IPS-11a (cell line): ENCODE results near the gene RNF126.
"Not testable (repeated sequence)": the region's sequence is repeated elsewhere in the genome, so short reads cannot be mapped to it uniquely, and the experiment has no call there.

Experiments
- H3K4me3 ChIP-seq: one replicate; pipeline ENCODE4 v1.5.1; 2013; ENCODE audit warnings: low read depth, low read length, control low read depth

Gene RNF126

DNA sequence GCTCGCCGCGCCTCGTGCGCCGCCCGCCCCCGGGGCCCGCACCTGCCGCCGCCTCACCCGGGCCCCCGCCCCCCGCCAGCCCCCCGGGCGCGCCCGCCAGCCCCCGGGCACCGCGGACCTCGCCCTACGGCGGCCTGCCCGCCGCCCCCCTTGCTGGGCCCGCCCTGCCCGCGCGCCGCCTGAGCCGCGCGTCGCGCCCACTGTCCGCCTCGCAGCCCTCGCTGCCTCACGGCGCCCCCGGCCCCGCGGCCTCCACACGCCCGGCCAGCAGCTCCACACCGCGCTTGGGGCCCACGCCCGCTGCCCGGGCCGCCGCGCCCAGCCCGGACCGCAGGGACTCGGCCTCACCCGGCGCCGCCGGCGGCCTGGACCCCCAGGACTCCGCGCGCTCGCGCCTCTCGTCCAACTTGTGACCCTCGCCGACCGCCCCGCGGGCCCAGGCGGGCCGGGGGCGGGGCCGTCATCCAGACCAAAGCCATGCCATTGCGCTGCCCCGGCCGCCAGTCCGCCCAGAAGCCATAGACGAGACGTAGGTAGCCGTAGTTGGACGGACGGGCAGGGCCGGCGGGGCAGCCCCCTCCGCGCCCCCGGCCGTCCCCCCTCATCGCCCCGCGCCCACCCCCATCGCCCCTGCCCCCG lies 46.8 kb downstream of the RNF126 start:
- H3K4me3 ChIP-seq: no peak overlapping the region

GRCh38 chr19:615619-616018 lies 47.4 kb downstream of the RNF126 start:
- no peak overlapping the region for H3K4me3 ChIP-seq

- H3K4me3 ChIP-seq: no peak overlapping the region
These were observed 49.1 kb downstream of the RNF126 start for GRCh38 chr19:613732-614567.

- H3K4me3 ChIP-seq: no peak overlapping the region
These were observed 50.1 kb downstream of the RNF126 start for GRCh38 chr19:612941-613340.

DNA sequence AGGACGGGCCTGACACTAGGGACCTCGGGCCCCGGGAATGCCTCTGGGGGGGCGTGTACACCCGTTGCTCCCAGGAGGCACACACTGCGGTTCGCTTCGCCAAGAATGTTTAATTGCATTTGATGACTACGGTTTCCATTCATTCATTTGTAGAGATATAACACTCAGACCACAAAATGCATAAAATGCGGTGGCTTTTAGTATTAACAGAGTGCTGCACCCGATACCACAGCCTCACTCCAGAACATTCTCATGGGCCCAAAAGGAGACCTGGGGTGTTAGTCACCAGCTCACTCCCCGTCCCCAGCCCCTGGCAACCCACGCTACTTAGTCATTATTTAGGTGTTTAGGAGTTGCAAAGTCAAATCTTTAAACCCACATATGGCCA lies 51.5 kb downstream of the RNF126 start:
- no peak overlapping the region for H3K4me3 ChIP-seq

DNA sequence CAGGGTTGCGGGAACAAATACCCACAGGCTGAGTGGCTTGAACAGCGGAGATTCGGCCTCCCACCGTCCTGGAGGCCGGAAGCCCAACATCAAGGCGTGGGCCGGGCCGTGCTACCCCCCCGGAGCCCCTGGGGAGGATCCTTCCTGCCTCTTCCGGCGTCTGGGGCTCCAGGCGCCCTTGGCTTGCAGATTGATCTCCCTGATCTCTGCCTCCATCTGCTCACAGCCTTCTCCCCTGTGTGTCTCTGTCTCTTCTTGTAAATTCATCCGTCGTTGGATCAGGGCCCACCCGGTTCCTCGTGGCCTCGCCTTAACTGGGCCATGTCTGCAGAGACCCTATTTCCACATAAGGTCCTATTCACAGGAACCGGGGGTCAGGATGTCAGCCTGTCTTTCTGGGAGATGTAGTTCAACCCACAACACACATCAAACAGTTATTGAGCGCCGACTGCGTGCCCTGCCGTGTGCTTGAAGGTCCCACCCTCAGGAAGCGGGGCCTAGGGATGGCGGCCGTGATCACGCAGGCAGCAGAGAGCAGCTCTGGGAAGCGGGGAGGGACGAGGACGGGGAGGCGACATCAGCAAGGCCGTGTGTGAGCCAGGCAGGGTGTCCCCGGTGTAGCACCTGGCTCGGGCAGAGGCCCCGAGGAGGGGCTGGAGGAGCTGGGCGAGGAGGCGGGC lies 52.1 kb downstream of the RNF126 start:
- no peak overlapping the region for H3K4me3 ChIP-seq

DNA sequence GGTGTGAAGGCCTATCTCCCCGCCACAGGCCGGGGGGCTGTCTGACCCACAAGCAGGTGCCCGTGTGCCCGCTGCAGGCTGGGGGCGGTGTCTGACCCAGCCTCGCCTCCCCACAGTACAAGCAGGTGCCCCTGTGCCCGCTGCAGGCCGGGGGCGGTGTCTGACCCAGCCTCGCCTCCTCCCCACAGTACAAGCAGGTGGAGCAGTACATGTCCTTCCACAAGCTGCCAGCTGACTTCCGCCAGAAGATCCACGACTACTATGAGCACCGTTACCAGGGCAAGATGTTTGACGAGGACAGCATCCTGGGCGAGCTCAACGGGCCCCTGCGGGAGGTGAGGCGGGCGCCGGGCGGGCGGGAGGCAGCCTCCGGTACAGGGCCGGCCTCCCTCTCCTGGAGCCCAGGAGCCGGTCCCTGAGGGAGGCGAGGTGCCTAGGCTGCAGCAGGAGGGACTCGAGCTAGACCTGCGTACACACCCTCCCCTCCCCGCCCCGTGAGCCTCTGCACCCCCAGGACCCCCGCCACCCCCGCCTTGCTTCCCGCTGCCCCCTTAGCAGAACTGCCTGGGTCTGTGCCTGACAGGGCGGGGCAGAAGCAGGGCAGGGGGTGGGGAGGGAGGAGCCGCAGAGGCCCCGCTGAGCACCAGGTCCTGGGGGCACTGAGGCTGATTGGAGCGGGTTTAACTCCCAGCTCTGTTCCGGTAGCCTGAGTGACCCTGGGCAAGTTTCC lies 52.8 kb downstream of the RNF126 start:
- H3K4me3 ChIP-seq: no peak overlapping the region

- H3K4me3 ChIP-seq: no peak overlapping the region
These were observed 54.0 kb downstream of the RNF126 start for GRCh38 chr19:609004-609346.

DNA sequence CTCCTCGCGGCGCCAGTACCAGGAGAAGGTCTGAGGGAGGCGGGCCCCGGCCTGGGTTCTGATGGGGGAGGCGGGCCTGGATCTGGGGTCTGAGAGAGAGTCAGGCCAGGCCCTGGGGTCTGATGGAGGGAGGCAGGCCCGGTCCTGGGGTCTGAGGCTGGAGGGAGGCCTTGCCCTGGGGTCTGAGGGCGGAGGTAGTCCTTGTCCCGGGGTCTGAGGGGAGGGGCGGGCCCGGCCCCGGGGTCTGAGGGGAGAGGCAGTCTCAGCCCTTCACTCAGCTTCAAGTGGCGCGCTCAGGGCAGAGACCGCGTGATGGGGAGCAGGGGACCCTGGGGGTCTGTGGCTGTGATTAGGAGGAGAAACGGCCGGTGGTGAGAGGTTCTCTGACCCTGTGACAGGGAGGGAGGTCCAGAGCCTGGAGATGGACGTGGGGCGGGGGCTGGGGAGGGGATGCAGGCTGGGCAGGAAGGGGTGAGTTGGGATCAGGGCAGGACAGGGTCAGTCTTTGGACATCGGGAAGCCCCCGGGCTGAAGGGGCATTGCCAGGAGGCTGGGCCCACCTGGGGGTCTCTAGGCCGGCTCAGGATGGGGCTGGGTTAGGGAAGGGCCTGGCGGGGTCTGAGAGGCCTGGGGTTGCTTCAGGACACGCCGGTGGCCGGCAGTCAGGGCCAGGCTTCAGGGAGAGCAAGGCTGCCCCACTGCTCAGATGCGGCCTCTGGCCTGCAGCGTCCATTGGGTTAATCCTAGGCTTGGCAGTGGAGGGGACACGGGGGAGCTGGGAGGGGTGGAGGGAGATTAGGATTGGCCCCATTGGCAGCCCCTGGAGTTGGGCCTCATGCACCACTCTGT lies 54.6 kb downstream of the RNF126 start:
- no peak overlapping the region for H3K4me3 ChIP-seq

- H3K4me3 ChIP-seq: no peak overlapping the region
These were observed 55.5 kb downstream of the RNF126 start for GRCh38 chr19:607301-608154.

GRCh38 chr19:605061-605971 lies 57.7 kb downstream of the RNF126 start:
- not testable (repeated sequence) for H3K4me3 ChIP-seq

DNA sequence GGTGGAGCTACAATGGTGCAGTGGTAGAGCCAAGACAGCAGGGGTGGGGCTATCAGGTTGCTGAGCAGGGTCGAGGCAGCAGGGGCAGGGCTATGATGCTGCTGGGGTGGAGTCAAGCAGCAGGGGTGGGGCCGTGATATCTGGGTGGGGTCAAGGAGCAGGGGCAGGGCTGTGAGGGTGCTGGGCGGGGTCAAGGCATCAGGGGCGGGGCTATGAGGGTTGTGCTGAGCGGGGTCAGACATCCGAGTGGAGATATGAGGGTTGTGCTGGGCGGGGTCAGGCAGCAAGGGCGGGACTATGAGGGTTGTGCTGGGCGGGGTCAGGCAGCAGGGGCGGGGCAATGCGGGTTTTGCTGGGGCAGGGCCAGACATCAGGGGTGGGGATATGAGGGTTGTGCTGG lies 58.7 kb downstream of the RNF126 start:
- H3K4me3 ChIP-seq: no peak overlapping the region

GRCh38 chr19:603779-604178 lies 59.2 kb downstream of the RNF126 start:
- H3K4me3 ChIP-seq: not testable (repeated sequence)

DNA sequence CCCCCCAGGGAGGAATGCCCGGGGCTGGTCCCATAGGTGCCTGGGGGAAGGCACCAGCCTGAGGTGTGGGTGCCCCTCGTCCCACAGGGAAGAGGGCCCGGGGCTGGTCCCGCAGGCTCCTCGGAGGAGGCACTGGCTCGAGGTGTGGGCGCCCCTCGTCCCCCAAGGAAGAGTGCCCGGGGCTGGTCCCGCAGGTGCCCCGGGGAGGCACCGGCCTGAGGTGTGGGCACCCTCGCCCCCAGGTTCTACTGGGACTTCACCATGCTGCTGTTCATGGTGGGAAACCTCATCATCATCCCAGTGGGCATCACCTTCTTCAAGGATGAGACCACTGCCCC lies 59.7 kb downstream of the RNF126 start:
- not testable (repeated sequence) for H3K4me3 ChIP-seq

GRCh38 chr19:602391-603301 lies 60.4 kb downstream of the RNF126 start:
- H3K4me3 ChIP-seq: no peak overlapping the region

DNA sequence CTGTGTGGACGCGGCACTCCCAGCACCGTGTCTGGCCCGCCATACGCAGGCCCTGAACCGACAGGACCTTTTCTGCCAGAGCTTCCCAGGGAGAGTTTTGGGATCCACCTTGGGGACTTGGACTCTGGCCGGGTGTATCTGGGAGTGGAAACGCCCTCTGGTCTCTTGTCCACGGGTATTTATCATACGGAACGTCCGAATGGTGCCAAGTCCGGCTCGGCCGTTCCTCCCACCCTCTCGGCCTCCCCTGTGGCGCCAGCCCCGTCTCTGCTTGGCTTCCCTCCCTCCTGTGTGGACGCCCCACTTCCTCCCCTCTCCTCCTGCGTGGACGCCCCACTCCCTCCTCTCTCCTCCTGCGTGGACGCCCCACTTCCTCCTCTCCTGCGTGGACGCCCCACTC lies 61.2 kb downstream of the RNF126 start:
- H3K4me3 ChIP-seq: no peak overlapping the region

- no peak overlapping the region for H3K4me3 ChIP-seq
These were observed 61.7 kb downstream of the RNF126 start for GRCh38 chr19:601310-601709.
